Thoracic aorta (tissue), 2 donors: Measurements from ENCODE around the gene KLC1. TPM values are rescaled to one million over a fixed set of nuclear protein-coding genes. Genes with fewer than 3 reads are reported as not detected.
"Not testable (repeated sequence)": the region's sequence is repeated elsewhere in the genome, so short reads cannot be mapped to it uniquely, and the experiment has no call there.

ENCODE experiments used
- ATAC-seq: fragments of 150-250 bp; one replicate; pipeline ENCODE4 v1.8.0; 2017; ENCODE audit warnings: low read depth; ENCODE audit not compliant: insufficient number of reproducible peaks, low FRiP score
- DNase-seq: peaks from one replicate; pipeline ENCODE4 v3.0.0-alpha.2; 2020; ENCODE audit warnings: low spot score
- H3K27ac ChIP-seq, 2 donors: fragments of 200-600 bp; sonication (generic); 1 replicate in 1 of 2; 2 replicates in 1 of 2; pipeline ENCODE4 v1.5.1; 2016; ENCODE audit warnings: mild to moderate bottlenecking in 2 of 2, moderate library complexity in 2 of 2
- H3K27me3 ChIP-seq: fragments of 200-600 bp; sonication (generic); replicated peaks from 2 replicates; pipeline ENCODE4 v1.6.0; 2016; ENCODE audit warnings: mild to moderate bottlenecking; ENCODE audit not compliant: insufficient read depth
- H3K36me3 ChIP-seq: fragments of 200-600 bp; sonication (generic); one replicate; pipeline ENCODE4 v1.5.1; 2016
- H3K4me1 ChIP-seq, 2 donors: fragments of 200-600 bp; sonication (generic); 1 replicate in 1 of 2; 2 replicates in 1 of 2; pipeline versions ENCODE4 v1.5.1 to v1.6.0; 2016; ENCODE audit warnings: low read depth in 2 of 2, mild to moderate bottlenecking in 1 of 2; ENCODE audit not compliant: control insufficient read depth in 1 of 2
- H3K4me3 ChIP-seq: fragments of 200-600 bp; sonication (generic); 2 replicates; pipeline ENCODE4 v1.5.1; 2016; ENCODE audit warnings: mild to moderate bottlenecking
- H3K9me3 ChIP-seq: fragments of 200-600 bp; sonication (generic); 2 replicates; pipeline ENCODE4 v1.5.1; 2016
- CTCF ChIP-seq: fragments of 200-600 bp; sonication (generic); IDR thresholded peaks from one replicate; pipeline ENCODE4 v1.5.1; 2019; ENCODE audit warnings: antibody characterized with exemption
- total RNA-seq, 2 donors: library from RNA; depleted of rRNA; stranded (reverse); fragments of >200 nt; gene quantifications; one replicate each; pipeline versions ENCODE4 v1.1.0 to v1.2.3, GENCODE V29; 2016

KLC1 gene
- total RNA-seq, 2 donors from 2014 or later, result 545 to 588 TPM

- no peaks in the 10 kb centered on the region for H3K27me3 ChIP-seq
- peak overlapping the region; percentile 4 to 60 for H3K27ac ChIP-seq
- no peak for TF ChIP-seq CTCF
- ATAC-seq (no peak), DNase-seq (no peak)
- H3K9me3 ChIP-seq, result no peaks in the 10 kb centered on the region
- H3K4me1 ChIP-seq, result peaks cover 8 to 39% of the 10 kb centered on the region in 2 donors
- H3K4me3 ChIP-seq, result no peak overlapping the region
- peaks cover 46% of the 10 kb centered on the region for H3K36me3 ChIP-seq
Measured at GRCh38 chr14:103688906-103689902, 60.2 kb downstream of the KLC1 start.

- TF ChIP-seq CTCF, result no peak
- peak overlapping the region in 1 of 2 donors; percentile 4 for H3K27ac ChIP-seq
- H3K36me3 ChIP-seq, result peaks cover 48% of the 10 kb centered on the region
- no peak overlapping the region for H3K4me3 ChIP-seq
- H3K9me3 ChIP-seq, result no peaks in the 10 kb centered on the region
- no peaks in the 10 kb centered on the region for H3K27me3 ChIP-seq
- peaks cover 8 to 39% of the 10 kb centered on the region in 2 donors for H3K4me1 ChIP-seq
- DNase-seq, result no peak
- ATAC-seq, result no peak
Measured at GRCh38 chr14:103690332-103690731, 61.3 kb downstream of the KLC1 start.

GRCh38 chr14:103691655-103692054 is 62.6 kb downstream of the KLC1 start:
- not testable (repeated sequence) for DNase-seq, H3K9me3 ChIP-seq, H3K4me3 ChIP-seq, H3K27me3 ChIP-seq, H3K27ac ChIP-seq, ATAC-seq
- Histone ChIP-seq H3K36me3 (peaks cover 36% of the 10 kb centered on the region), H3K4me1 (peaks cover 9 to 49% of the 10 kb centered on the region in 2 donors)

GRCh38 chr14:103692159-103692558 is 63.1 kb downstream of the KLC1 start:
- peaks cover 12 to 49% of the 10 kb centered on the region in 2 donors for H3K4me1 ChIP-seq

GRCh38 chr14:103692871-103693270 is 63.9 kb downstream of the KLC1 start:
- peaks cover 13 to 51% of the 10 kb centered on the region in 2 donors for H3K4me1 ChIP-seq
- no peak for DNase-seq
- H3K36me3 ChIP-seq, result peaks cover 31% of the 10 kb centered on the region

More at GRCh38 chr14:103692159-103692558, 63.1 kb downstream of the KLC1 start:
- Histone ChIP-seq H3K4me3 (no peak overlapping the region), H3K27me3 (no peaks in the 10 kb centered on the region), H3K9me3 (no peaks in the 10 kb centered on the region), H3K36me3 (peaks cover 31% of the 10 kb centered on the region), H3K27ac (no peak overlapping the region)
- DNase-seq, result no peak
- no peak for ATAC-seq
- TF ChIP-seq CTCF, result no peak

More at GRCh38 chr14:103692871-103693270, 63.9 kb downstream of the KLC1 start:
- no peaks in the 10 kb centered on the region for H3K9me3 ChIP-seq
- H3K27ac ChIP-seq, result no peak overlapping the region
- no peak for TF ChIP-seq CTCF
- no peak overlapping the region for H3K4me3 ChIP-seq
- no peaks in the 10 kb centered on the region for H3K27me3 ChIP-seq
- ATAC-seq, result no peak
